ENCODE results near the gene ARHGEF18. TPM values are rescaled to one million over a fixed set of nuclear protein-coding genes. Genes with fewer than 3 reads are reported as not detected.

The ARHGEF18 gene
- total and polyA plus RNA-seq, 7 experiments from 2014 or later, result 3.9 to 132 (median 124) TPM

- Histone ChIP-seq H3K36me3 (ENCODE audit: control insufficient read depth in 2 of 3, insufficient read depth in 3 of 3, low read length in 3 of 3) (peaks cover 0 to 34% (median 16%) of the 10 kb centered on the region in 3 experiments), H3K27me3 (ENCODE audit: control insufficient read depth in 2 of 2, insufficient read depth in 2 of 2, low read length in 2 of 2) (no peaks in the 10 kb centered on the region), H3K4me3 (ENCODE audit: low read length) (no peak overlapping the region), H3K9me3 (ENCODE audit: control insufficient read depth in 2 of 3, low read length in 3 of 3) (no peaks in the 10 kb centered on the region), H3K4me1 (ENCODE audit: control insufficient read depth in 2 of 2, insufficient read depth in 2 of 2, low read length in 2 of 2) (peaks cover 5 to 32% of the 10 kb centered on the region in 2 donors), H3K27ac (ENCODE audit: low read depth, low read length) (peak overlapping the region; percentile 69)
- ChIA-PET POLR2A (interaction anchor here (1.3 kb wide), 1 partner anchor 14 kb away, joined by 3 read pairs; no protein-coding TSS in a partner anchor), CTCF (interaction anchor here (0.6 to 0.7 kb wide), 2 partner anchors 10 to 48 kb away, joined by 3 to 6 read pairs; no protein-coding TSS in a partner anchor)
- ATAC-seq, result no peak
- H3K4me1 Mint-ChIP-seq, result peaks cover 9 to 54% (median 41%) of the 10 kb centered on the region in 7 donors
- peak overlapping the region; percentile 26 to 87 (median 71) for H3K27ac Mint-ChIP-seq
- H3K27me3 Mint-ChIP-seq, result no peaks in the 10 kb centered on the region
- intact Hi-C loops (cut with micrococcal nuclease), result no loop called here
- H3K9me3 Mint-ChIP-seq, result peaks cover 0 to 3% (median 0%) of the 10 kb centered on the region in 11 donors
- peak in 2 of 9 donors; percentile 18 to 27 for DNase-seq
- H3K36me3 Mint-ChIP-seq, result peaks cover 0 to 16% (median 6%) of the 10 kb centered on the region in 5 donors
- H3K4me3 Mint-ChIP-seq, result peak overlapping the region; percentile 4 to 89 (median 83)
Observed at GRCh38 chr19:7393459-7393858, 44.7 kb downstream of the ARHGEF18 start.

DNA sequence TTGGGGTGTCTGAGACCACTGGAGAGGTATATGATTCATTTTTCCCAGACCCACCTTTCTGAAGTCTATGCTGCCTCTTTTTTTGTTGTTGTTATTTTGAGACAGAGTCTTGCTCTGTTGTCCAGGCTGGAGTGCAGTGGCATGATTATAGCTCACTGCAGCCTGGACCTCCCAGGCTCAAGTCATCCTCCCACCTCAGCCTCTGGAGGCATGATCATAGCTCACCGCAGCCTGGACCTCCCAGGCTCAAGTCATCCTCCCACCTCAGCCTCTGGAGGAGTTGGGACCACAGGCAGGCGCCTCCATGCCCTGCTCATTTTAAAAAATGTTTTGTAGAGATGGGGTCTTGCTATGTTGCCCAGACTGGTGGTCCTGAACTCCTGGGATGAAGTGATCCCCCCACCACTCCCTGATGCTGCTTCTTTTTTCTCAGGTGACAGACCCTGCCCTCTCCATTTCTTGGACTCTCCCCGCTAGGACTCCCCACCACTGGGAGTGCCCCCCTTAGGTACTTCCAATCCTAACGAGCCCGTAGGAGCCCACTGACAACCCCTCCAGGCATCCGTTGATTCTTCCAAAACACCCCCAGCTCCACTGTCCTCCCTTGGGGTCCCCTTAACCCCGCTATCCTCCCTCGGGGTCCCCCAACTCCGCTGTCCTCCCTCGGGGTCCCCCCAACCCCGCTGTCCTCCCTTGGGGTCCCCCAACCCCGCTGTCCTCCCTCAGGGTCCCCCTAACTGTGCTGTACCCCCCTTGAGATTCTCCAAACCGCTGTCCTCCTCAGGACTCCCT lies 45.4 kb downstream of the ARHGEF18 start:
- intact Hi-C loops (cut with micrococcal nuclease), result loop anchor here in 1 of 2 donors (2.0 kb wide), 1 partner anchor 141 kb away; the partner anchor contains the start of gene PNPLA6
- Mint-ChIP-seq H3K27ac (peak overlapping the region; percentile 50 to 87 (median 71)), H3K4me3 (peak overlapping the region; percentile 67 to 91 (median 84)), H3K9me3 (peaks cover 0 to 3% (median 0%) of the 10 kb centered on the region in 11 donors), H3K4me1 (peaks cover 15 to 61% (median 47%) of the 10 kb centered on the region in 7 donors), H3K36me3 (peaks cover 0 to 21% (median 10%) of the 10 kb centered on the region in 5 donors), H3K27me3 (no peaks in the 10 kb centered on the region)
- ChIA-PET CTCF (interaction anchor here (0.6 to 0.7 kb wide), 2 partner anchors 44 to 822 kb away, joined by 3 read pairs; no protein-coding TSS in a partner anchor), POLR2A (interaction anchor here (0.6 to 1.8 kb wide), 5 partner anchors 14 to 913 kb away, joined by 3 to 7 read pairs (median 3); partner anchors contain the start of genes ARHGEF18, DENND1C and MCOLN1)
- ATAC-seq (no peak), DNase-seq (no peak)
- Histone ChIP-seq H3K27ac (ENCODE audit: low read depth, low read length) (peak overlapping the region; percentile 69), H3K36me3 (ENCODE audit: control insufficient read depth in 2 of 3, insufficient read depth in 3 of 3, low read length in 3 of 3) (peaks cover 0 to 34% (median 16%) of the 10 kb centered on the region in 3 experiments), H3K9me3 (ENCODE audit: control insufficient read depth in 2 of 3, low read length in 3 of 3) (no peaks in the 10 kb centered on the region), H3K4me1 (ENCODE audit: control insufficient read depth in 2 of 2, insufficient read depth in 2 of 2, low read length in 2 of 2) (peaks cover 5 to 32% of the 10 kb centered on the region in 2 donors), H3K4me3 (ENCODE audit: low read length) (peak overlapping the region; percentile 46), H3K27me3 (ENCODE audit: control insufficient read depth in 2 of 2, insufficient read depth in 2 of 2, low read length in 2 of 2) (no peaks in the 10 kb centered on the region)

DNA sequence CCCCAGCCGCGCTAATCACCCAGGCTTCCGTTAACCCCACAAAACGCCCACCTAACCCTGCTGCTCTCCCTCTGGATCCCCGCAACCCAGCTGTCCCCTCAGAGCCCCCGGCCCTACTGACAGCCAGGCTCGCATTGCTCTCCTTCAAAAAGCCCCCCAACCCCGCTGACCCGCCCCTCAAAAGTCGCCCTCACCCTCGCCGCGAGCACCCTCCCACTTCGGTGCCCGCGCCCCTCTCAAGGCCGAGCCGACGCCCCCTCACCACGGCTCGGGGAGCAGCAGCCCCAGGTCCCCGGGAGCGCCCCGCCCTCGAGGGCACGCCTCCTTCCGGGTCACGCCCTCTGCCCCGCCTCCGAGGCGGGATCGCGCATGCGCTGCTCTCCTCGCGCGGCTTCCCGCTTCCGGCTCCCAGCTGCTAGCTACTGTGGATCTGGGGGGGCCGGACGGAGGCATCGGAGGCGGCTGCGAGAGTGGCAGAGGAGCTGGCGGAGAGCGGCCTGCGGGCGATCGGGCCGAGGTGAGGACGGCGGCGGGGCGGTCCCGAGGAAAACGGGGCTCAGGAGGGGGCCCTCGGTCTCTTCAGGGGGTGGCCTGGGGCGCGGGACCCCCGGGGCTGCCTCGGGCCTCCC lies 46.1 kb downstream of the ARHGEF18 start:
- Mint-ChIP-seq H3K9me3 (peaks cover 0 to 3% (median 0%) of the 10 kb centered on the region in 11 donors), H3K27me3 (no peaks in the 10 kb centered on the region), H3K4me3 (peak overlapping the region; percentile 67 to 91 (median 84)), H3K36me3 (peaks cover 0 to 23% (median 13%) of the 10 kb centered on the region in 5 donors), H3K27ac (peak overlapping the region; percentile 50 to 85 (median 80)), H3K4me1 (peaks cover 15 to 64% (median 50%) of the 10 kb centered on the region in 7 donors)
- peak; percentile 94 for ATAC-seq
- peaks cover 0 to 36% (median 13%) of the 10 kb centered on the region in 3 experiments for H3K36me3 ChIP-seq (ENCODE audit: control insufficient read depth in 2 of 3, insufficient read depth in 3 of 3, low read length in 3 of 3)
- H3K27ac ChIP-seq (ENCODE audit: low read depth, low read length), result peak overlapping the region; percentile 69
- H3K4me1 ChIP-seq (ENCODE audit: control insufficient read depth in 2 of 2, insufficient read depth in 2 of 2, low read length in 2 of 2), result peaks cover 5 to 32% of the 10 kb centered on the region in 2 donors
- peak; percentile 85 to 99 (median 91) for DNase-seq
- peak overlapping the region; percentile 46 for H3K4me3 ChIP-seq (ENCODE audit: low read length)
- H3K9me3 ChIP-seq (ENCODE audit: control insufficient read depth in 2 of 3, low read length in 3 of 3), result no peaks in the 10 kb centered on the region
- ChIA-PET POLR2A (interaction anchor here (0.6 to 1.8 kb wide), 5 partner anchors 15 to 913 kb away, joined by 3 to 7 read pairs (median 3); partner anchors contain the start of genes ARHGEF18, DENND1C and MCOLN1), CTCF (interaction anchor here (0.7 kb wide), 1 partner anchor 45 kb away, joined by 3 read pairs; no protein-coding TSS in a partner anchor)
- H3K27me3 ChIP-seq (ENCODE audit: control insufficient read depth in 2 of 2, insufficient read depth in 2 of 2, low read length in 2 of 2), result no peaks in the 10 kb centered on the region
- intact Hi-C loops (cut with micrococcal nuclease), result loop anchor here (1.0 to 5.0 kb wide), 3 partner anchors 48 to 140 kb away; partner anchors contain the start of genes ARHGEF18 (in 1 of the 2), MCOLN1 (in 1 of the 2) and PNPLA6 (in 1 of the 2)

- intact Hi-C loops (cut with micrococcal nuclease), result loop anchor here (1.0 to 5.0 kb wide), 3 partner anchors 48 to 139 kb away; partner anchors contain the start of genes ARHGEF18 (in 1 of the 2), MCOLN1 (in 1 of the 2) and PNPLA6 (in 1 of the 2)
- ChIA-PET CTCF (interaction anchor here (0.7 kb wide), 1 partner anchor 46 kb away, joined by 3 read pairs; no protein-coding TSS in a partner anchor), POLR2A (interaction anchor here (0.6 to 1.8 kb wide), 5 partner anchors 9 to 310 kb away, joined by 3 to 7 read pairs (median 3); partner anchors contain the start of gene ARHGEF18)
- DNase-seq, result peak in 1 of 9 donors; percentile 25
- peak overlapping the region; percentile 46 for H3K4me3 ChIP-seq (ENCODE audit: low read length)
- Mint-ChIP-seq H3K27me3 (no peaks in the 10 kb centered on the region), H3K4me3 (peak overlapping the region; percentile 67 to 91 (median 82)), H3K36me3 (peaks cover 0 to 26% (median 14%) of the 10 kb centered on the region in 5 donors), H3K4me1 (peaks cover 15 to 64% (median 50%) of the 10 kb centered on the region in 7 donors), H3K27ac (peak overlapping the region; percentile 46 to 82 (median 71)), H3K9me3 (peaks cover 0 to 3% (median 0%) of the 10 kb centered on the region in 11 donors)
- H3K4me1 ChIP-seq (ENCODE audit: control insufficient read depth in 2 of 2, insufficient read depth in 2 of 2, low read length in 2 of 2), result peaks cover 5 to 32% of the 10 kb centered on the region in 2 donors
- no peaks in the 10 kb centered on the region for H3K27me3 ChIP-seq (ENCODE audit: control insufficient read depth in 2 of 2, insufficient read depth in 2 of 2, low read length in 2 of 2)
- H3K27ac ChIP-seq (ENCODE audit: low read depth, low read length), result peak overlapping the region; percentile 69
- peaks cover 0 to 36% (median 10%) of the 10 kb centered on the region in 3 experiments for H3K36me3 ChIP-seq (ENCODE audit: control insufficient read depth in 2 of 3, insufficient read depth in 3 of 3, low read length in 3 of 3)
- H3K9me3 ChIP-seq (ENCODE audit: control insufficient read depth in 2 of 3, low read length in 3 of 3), result no peaks in the 10 kb centered on the region
- ATAC-seq, result peak; percentile 39
Observed at GRCh38 chr19:7395360-7396066, 46.8 kb downstream of the ARHGEF18 start.

GRCh38 chr19:7397687-7398086 lies 49.0 kb downstream of the ARHGEF18 start:
- Histone ChIP-seq H3K9me3 (ENCODE audit: control insufficient read depth in 2 of 3, low read length in 3 of 3) (no peaks in the 10 kb centered on the region), H3K27me3 (ENCODE audit: control insufficient read depth in 2 of 2, insufficient read depth in 2 of 2, low read length in 2 of 2) (no peaks in the 10 kb centered on the region), H3K4me1 (ENCODE audit: control insufficient read depth in 2 of 2, insufficient read depth in 2 of 2, low read length in 2 of 2) (peaks cover 5 to 32% of the 10 kb centered on the region in 2 donors), H3K27ac (ENCODE audit: low read depth, low read length) (peak overlapping the region; percentile 28), H3K36me3 (ENCODE audit: control insufficient read depth in 2 of 3, insufficient read depth in 3 of 3, low read length in 3 of 3) (peaks cover 3 to 45% (median 7%) of the 10 kb centered on the region in 3 experiments), H3K4me3 (ENCODE audit: low read length) (no peak overlapping the region)
- peaks cover 0 to 5% (median 0%) of the 10 kb centered on the region in 11 donors for H3K9me3 Mint-ChIP-seq
- peak overlapping the region in 6 of 10 donors; percentile 5 to 55 (median 43) for H3K4me3 Mint-ChIP-seq
- intact Hi-C loops (cut with micrococcal nuclease), result loop anchor here in 1 of 2 donors (5.0 kb wide), 1 partner anchor 50 kb away; the partner anchor contains the start of gene ARHGEF18
- CTCF ChIA-PET, result interaction anchor here (0.7 kb wide), 2 partner anchors 74 to 165 kb away, joined by 4 read pairs; no protein-coding TSS in a partner anchor
- H3K27me3 Mint-ChIP-seq, result no peaks in the 10 kb centered on the region
- H3K4me1 Mint-ChIP-seq, result peaks cover 21 to 69% (median 55%) of the 10 kb centered on the region in 7 donors
- POLR2A ChIA-PET, result interaction anchor here (1.2 kb wide), 1 partner anchor 38 kb away, joined by 5 read pairs; no protein-coding TSS in a partner anchor
- H3K36me3 Mint-ChIP-seq, result peaks cover 0 to 34% (median 17%) of the 10 kb centered on the region in 5 donors
- DNase-seq (peak in 1 of 9 donors; percentile 27), ATAC-seq (no peak)
- peak overlapping the region in 8 of 9 donors; percentile 17 to 80 (median 60) for H3K27ac Mint-ChIP-seq
